Activated T-helper 9 cell treated with anti-CD3 and anti-CD28 coated beads, Interleukin-2, amount 50 U/mL, for 16 hours (primary cell): Measurements from ENCODE around the gene TAB3.

Source experiments
- DNase-seq: peaks from one replicate; pipeline ENCODE4 v3.0.0-alpha.2; 2020; ENCODE audit warnings: low read depth

TAB3 gene, protein sequence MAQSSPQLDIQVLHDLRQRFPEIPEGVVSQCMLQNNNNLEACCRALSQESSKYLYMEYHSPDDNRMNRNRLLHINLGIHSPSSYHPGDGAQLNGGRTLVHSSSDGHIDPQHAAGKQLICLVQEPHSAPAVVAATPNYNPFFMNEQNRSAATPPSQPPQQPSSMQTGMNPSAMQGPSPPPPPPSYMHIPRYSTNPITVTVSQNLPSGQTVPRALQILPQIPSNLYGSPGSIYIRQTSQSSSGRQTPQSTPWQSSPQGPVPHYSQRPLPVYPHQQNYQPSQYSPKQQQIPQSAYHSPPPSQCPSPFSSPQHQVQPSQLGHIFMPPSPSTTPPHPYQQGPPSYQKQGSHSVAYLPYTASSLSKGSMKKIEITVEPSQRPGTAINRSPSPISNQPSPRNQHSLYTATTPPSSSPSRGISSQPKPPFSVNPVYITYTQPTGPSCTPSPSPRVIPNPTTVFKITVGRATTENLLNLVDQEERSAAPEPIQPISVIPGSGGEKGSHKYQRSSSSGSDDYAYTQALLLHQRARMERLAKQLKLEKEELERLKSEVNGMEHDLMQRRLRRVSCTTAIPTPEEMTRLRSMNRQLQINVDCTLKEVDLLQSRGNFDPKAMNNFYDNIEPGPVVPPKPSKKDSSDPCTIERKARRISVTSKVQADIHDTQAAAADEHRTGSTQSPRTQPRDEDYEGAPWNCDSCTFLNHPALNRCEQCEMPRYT

GRCh38 chrX:30889147-30890140, at the start of gene TAB3:
Gene TAB3 (minus strand): TSS chrX:30889254. CDS start chrX:30859588, 29,666 bp downstream.
- peak; percentile 86 for DNase-seq

DNA sequence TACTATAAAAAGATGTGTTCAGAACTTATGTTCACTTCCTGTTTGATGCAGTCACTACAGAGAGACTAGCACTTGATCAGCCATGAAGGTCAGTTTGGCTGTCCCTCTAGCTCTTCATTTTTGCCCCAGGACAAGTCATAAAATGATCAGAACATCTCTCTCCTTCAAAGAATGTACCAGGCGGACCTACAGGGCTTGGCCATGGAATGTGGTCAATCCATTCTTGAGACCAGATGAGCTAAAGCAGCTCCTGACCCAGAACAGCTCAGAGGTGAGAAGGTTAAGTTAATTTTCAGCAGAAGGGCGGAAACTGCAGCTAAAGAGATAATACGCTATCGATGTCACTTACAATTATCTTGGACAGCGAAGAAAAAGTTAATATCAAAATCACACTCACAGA, 49.2 kb upstream of the TAB3 start:
- no peak for DNase-seq

GRCh38 chrX:30935985-30936384, 46.9 kb upstream of the TAB3 start:
- no peak for DNase-seq

- DNase-seq, result no peak
These were observed 42.9 kb upstream of the TAB3 start for GRCh38 chrX:30931920-30932319.

GRCh38 chrX:30930679-30931078, 41.6 kb upstream of the TAB3 start:
- no peak for DNase-seq

DNA sequence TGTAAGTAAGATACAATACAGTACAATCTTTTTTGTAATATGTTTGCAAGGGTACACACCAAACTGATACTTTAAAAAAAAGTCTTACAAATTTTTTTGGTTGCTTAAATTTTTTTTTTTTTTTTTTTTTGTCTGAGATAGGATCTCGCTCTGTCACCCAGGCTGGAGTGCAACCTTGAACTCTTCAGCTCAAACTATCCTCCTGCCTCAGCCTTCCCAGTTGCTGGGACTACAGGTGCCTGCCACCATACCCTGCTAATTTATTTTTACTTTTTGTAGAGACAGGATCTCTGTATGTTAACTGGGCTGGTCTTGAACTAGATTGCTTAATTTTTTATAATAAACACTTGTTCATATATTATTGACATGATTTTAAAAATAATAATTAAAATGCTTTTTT, 41.1 kb upstream of the TAB3 start:
- DNase-seq, result no peak

DNA sequence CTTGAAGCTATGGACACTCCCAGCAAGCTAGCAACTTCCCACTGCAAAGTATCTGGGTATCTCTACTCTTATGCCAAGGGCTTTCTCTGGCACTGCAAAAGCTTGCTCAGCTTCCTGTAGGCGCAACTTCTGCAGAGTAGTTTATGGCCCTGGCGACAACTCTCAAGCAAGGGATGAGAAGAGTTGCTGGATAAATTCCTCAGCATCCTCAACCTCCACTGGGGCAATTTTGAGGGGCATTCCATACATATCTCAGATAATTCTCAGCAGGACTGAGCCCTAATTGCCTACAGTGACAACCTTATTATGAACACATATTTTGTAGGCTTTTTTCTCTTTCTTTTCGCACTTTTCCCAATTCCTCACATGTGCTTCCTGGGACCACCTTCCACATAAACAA, 31.2 kb upstream of the TAB3 start:
- no peak for DNase-seq

DNA sequence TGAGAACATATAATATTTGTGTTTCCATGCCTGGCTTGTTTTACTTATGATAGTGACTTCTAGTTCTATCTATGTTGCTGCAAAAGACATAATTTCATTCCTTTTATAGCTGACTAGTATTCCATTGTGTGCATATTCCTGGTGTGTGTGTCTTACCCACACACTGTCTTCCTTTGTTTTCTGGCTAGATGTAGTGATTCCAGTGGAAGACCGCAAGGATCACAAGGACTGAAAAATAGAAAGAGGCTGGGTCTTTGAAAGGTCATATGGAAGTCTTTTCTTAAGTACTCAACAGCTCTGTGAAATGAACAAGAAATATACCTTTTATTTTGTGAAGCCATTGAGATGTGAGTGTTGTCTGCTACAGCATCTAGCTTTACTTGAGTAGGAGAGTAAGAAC, 29.4 kb upstream of the TAB3 start:
- no peak for DNase-seq

GRCh38 chrX:30913492-30913891, 24.4 kb upstream of the TAB3 start:
- no peak for DNase-seq

GRCh38 chrX:30910124-30910860, 21.2 kb upstream of the TAB3 start:
- DNase-seq, result no peak

DNA sequence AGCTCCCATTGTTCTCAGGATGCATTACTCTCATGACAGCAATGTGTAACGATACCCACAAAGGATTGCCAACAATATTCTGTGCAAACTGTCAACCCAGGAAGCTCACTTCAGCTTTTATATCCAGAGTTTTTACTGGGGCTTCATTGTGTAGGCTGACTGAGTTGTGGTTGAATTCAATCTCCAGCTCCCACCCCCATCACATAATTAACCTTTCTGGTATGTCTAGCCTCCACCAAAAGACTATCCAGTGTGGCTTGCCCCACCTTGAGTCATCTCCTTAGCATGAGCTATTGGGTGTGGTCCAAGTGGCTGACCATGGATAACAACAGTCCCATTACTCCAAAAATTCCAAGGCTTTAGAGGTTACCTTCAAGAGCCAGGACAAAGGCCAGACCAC, 17.7 kb upstream of the TAB3 start:
- DNase-seq, result no peak

DNA sequence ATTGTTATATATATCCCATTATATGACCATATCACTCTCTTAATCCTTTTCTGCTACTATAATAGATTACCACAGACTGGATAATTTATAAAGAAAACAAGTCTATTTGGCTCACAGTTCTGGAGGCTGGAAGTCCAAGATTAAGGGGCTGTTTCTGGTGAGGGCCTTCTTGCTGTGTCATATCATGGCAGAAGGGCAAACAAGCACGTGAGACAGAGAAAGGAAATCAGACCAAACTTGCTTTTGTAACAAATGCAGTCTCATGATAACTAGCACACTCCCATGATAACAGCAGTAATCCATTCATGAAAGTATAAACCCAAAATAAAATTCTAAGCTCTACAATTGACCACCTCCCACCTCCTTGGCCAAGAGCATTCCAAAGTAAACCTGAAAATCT, 16.3 kb upstream of the TAB3 start:
- no peak for DNase-seq

DNA sequence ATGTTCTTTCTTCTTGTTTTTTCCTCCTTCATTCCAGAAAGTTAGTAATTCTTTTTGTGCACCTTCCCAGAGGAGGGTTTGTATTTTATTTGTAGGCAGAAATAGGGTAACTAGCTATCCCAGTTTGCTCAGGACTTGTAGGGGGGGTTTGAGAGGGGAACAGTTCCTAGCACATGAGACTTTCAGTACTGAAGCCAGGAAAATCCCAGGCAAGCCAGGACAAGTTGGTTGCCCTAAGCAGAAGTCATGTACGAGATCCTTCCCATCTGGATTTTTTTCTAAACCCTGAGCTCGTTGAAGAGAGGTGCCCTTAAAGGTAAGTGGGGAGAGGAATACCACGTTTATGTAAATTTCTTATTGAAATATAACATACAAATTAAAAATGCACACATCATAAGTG, 15.6 kb upstream of the TAB3 start:
- DNase-seq, result no peak

DNA sequence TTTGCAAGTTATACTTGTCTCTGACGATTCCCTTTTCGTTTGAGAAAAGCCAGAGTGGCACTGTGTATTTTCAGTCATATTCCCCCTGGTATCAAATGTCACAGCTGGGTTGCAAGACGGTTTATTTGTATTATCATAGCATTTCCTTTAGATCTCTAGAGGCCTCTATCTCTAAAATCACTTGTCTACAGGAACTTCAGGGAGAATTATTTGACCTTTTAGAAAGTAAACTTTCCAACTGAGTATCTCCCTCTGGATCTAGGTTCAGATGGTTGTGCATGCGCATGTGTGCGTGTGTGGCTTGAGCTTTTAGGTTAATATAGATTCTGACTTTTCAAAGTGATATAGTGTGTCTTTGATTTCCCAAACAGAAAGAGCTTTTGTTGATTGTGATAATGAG, 15.1 kb upstream of the TAB3 start:
- no peak for DNase-seq

- no peak for DNase-seq
These were observed 11.2 kb upstream of the TAB3 start for GRCh38 chrX:30900227-30900626.

DNA sequence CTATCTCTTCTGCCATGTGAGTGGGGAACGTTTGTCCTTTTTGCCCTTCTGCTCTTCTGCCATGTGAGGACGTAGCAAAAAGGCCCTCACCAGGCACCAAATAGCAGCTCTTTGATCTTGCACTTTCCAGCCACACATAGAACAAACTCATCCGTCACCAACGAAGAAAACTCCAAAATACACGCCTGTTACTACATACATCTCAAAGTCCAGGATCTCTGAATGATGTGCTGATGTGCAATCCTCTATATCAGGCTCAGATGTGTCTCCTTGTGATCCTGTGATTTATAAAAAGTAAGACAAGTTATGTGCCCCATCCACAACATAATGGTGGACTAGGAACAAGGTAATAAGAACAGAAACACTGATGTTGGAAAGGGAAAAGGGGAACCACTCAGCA, 9.8 kb upstream of the TAB3 start:
- DNase-seq, result no peak

DNA sequence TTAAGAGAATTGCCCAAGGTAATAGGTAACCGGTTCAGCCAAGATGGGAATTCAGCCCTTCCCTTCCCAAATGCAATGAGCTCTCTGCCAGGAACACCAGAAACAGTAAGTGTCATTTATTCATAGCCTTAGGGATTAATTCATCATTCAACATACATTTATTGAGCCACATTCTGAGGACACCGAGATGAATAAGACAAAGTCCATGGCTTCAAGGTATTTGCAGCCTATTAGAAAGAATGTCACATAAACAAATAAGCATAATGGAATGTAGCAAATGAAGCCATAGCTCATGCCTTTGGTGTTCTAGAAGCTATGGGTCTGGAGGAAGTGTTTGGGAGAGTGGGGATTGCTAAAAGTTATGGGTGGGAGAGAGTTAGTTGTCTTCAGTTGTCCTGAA, 6.3 kb upstream of the TAB3 start:
- DNase-seq, result no peak

GRCh38 chrX:30893206-30893605, 4.2 kb upstream of the TAB3 start:
- DNase-seq, result no peak

GRCh38 chrX:30892591-30892990, 3.5 kb upstream of the TAB3 start:
- DNase-seq, result no peak

- peak; percentile 0 for DNase-seq
These were observed 418 bp downstream of the TAB3 start for GRCh38 chrX:30888526-30889146.

GRCh38 chrX:30887721-30888120, 1.3 kb downstream of the TAB3 start:
- peak; percentile 35 for DNase-seq
